Measurements from ENCODE around the gene KCTD2. TPM values are rescaled to one million over a fixed set of nuclear protein-coding genes. Genes with fewer than 3 reads are reported as not detected.

The KCTD2 gene
- total and polyA plus RNA-seq, 2 of the 13 experiments (the other 11 are each of a cell fraction or from before 2014, with no cell fraction given): 28.3 to 32.6 TPM

- TF ChIP-seq SOX13 (IDR thresholded peaks at IDR 0.05): peak; percentile 37; the same call in 1 of the 2 replicates
- peak in 1 of 2 experiments; percentile 54; a peak in 1 of 4 replicates for TF ChIP-seq SOX13 (CRISPR knock-in tag; conservative IDR thresholded peaks at IDR 0.05 in 1 of 2, IDR thresholded peaks at IDR 0.05 in 1 of 2)
- TF ChIP-seq ZNF768 (CRISPR knock-in tag; IDR thresholded peaks at IDR 0.05): peak; percentile 50; the same call in 1 of the 2 replicates
- TF ChIP-seq MATR3 (CRISPR knock-in tag; IDR thresholded peaks at IDR 0.05): no peak
- TF ChIP-seq ARNT (IDR thresholded peaks at IDR 0.05): no peak
- TF ChIP-seq ZC3H13 (CRISPR knock-in tag; IDR thresholded peaks at IDR 0.05): 0 out of 2 replicates have a peak, but pooled peaks have one; percentile 58
- no peak for TF ChIP-seq ZNF549 (CRISPR knock-in tag; IDR thresholded peaks at IDR 0.05)
- TF ChIP-seq SIX1 (CRISPR knock-in tag; IDR thresholded peaks at IDR 0.05; ENCODE audit: borderline replicate concordance): no peak
- TF ChIP-seq TBP (CRISPR knock-in tag; IDR thresholded peaks at IDR 0.05): no peak
- TF ChIP-seq NFKBIZ (CRISPR knock-in tag; IDR thresholded peaks at IDR 0.05): no peak
- no peak for TF ChIP-seq MED8 (CRISPR knock-in tag; IDR thresholded peaks at IDR 0.05; ENCODE audit: insufficient replicate concordance)
- peak; percentile 20; the same call in 1 of the 2 replicates for TF ChIP-seq FOSL2 (CRISPR knock-in tag; IDR thresholded peaks at IDR 0.05)
- no peak for TF ChIP-seq TBX2 (CRISPR knock-in tag; IDR thresholded peaks at IDR 0.05; ENCODE audit: borderline replicate concordance)
- no peak for TF ChIP-seq FOXA1 (IDR thresholded peaks at IDR 0.05)
- no peak for TF ChIP-seq FOXA1 (CRISPR knock-in tag; IDR thresholded peaks at IDR 0.05)
- no peak for TF ChIP-seq JUND (CRISPR knock-in tag; IDR thresholded peaks at IDR 0.05)
- 0 out of 2 replicates have a peak, but pooled peaks have one; percentile 20 for TF ChIP-seq ZNF83 (CRISPR knock-in tag; IDR thresholded peaks at IDR 0.05; ENCODE audit: borderline replicate concordance)
- TF ChIP-seq ZNF558 (CRISPR knock-in tag; IDR thresholded peaks at IDR 0.05; ENCODE audit: borderline replicate concordance): no peak
- TF ChIP-seq TEAD2 (CRISPR knock-in tag; IDR thresholded peaks at IDR 0.05): no peak
- no peak for TF ChIP-seq NCOA1 (CRISPR knock-in tag; IDR thresholded peaks at IDR 0.05)
- no peak for TF ChIP-seq GRHL1 (CRISPR knock-in tag; conservative IDR thresholded peaks at IDR 0.05)
- TF ChIP-seq ZNF569 (CRISPR knock-in tag; IDR thresholded peaks at IDR 0.05; ENCODE audit: borderline replicate concordance): no peak
- TF ChIP-seq, protein P1, sequence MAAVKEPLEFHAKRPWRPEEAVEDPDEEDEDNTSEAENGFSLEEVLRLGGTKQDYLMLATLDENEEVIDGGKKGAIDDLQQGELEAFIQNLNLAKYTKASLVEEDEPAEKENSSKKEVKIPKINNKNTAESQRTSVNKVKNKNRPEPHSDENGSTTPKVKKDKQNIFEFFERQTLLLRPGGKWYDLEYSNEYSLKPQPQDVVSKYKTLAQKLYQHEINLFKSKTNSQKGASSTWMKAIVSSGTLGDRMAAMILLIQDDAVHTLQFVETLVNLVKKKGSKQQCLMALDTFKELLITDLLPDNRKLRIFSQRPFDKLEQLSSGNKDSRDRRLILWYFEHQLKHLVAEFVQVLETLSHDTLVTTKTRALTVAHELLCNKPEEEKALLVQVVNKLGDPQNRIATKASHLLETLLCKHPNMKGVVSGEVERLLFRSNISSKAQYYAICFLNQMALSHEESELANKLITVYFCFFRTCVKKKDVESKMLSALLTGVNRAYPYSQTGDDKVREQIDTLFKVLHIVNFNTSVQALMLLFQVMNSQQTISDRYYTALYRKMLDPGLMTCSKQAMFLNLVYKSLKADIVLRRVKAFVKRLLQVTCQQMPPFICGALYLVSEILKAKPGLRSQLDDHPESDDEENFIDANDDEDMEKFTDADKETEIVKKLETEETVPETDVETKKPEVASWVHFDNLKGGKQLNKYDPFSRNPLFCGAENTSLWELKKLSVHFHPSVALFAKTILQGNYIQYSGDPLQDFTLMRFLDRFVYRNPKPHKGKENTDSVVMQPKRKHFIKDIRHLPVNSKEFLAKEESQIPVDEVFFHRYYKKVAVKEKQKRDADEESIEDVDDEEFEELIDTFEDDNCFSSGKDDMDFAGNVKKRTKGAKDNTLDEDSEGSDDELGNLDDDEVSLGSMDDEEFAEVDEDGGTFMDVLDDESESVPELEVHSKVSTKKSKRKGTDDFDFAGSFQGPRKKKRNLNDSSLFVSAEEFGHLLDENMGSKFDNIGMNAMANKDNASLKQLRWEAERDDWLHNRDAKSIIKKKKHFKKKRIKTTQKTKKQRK (IDR thresholded peaks at IDR 0.05; ENCODE audit: low read length): no peak
- no peak for TF ChIP-seq PBX2 (CRISPR knock-in tag; IDR thresholded peaks at IDR 0.05)
- TF ChIP-seq ZNF749 (CRISPR knock-in tag; IDR thresholded peaks at IDR 0.05; ENCODE audit: borderline replicate concordance): no peak
- no peak; the same call in 1 of the 2 replicates for TF ChIP-seq MEF2D (CRISPR knock-in tag; IDR thresholded peaks at IDR 0.05)
These were observed 40.8 kb downstream of the KCTD2 start, which contains the start of gene SLC16A5 (continued) for GRCh38 chr17:75087558-75088453.

All from HepG2 (cell line).